GM23248 (cell line): ENCODE measurements around the gene IRF1. TPM values are rescaled to one million over a fixed set of nuclear protein-coding genes. Genes with fewer than 3 reads are reported as not detected.
A peak's percentile ranks its signal among the peaks of the same experiment; 100 is the strongest.

Experiments used
- DNase-seq: peaks from one replicate; pipeline ENCODE4 v3.0.0-alpha.2; 2015
- H2AFZ ChIP-seq: fragments of 200-600 bp; sonication (generic); 2 replicates; pipeline ENCODE4 v1.6.1; 2016; ENCODE audit warnings: antibody characterized with exemption
- H3F3A ChIP-seq: fragments of 200-600 bp; sonication (generic); 2 replicates; pipeline ENCODE4 v1.6.1; 2016; ENCODE audit warnings: mild to moderate bottlenecking, antibody characterized with exemption, mixed run types; ENCODE audit not compliant: insufficient read depth
- H3K27ac ChIP-seq: fragments of 200-600 bp; sonication (generic); 2 replicates; pipeline ENCODE4 v1.5.1; 2016; ENCODE audit warnings: mild to moderate bottlenecking
- H3K27me3 ChIP-seq: fragments of 200-600 bp; sonication (generic); replicated peaks from 2 replicates; pipeline ENCODE4 v1.6.1; 2016; ENCODE audit warnings: mild to moderate bottlenecking; ENCODE audit not compliant: insufficient read depth
- H3K36me3 ChIP-seq: fragments of 200-600 bp; sonication (generic); 2 replicates; pipeline ENCODE4 v1.6.1; 2016; ENCODE audit warnings: low read depth, mild to moderate bottlenecking
- H3K4me1 ChIP-seq: fragments of 200-600 bp; sonication (generic); 2 replicates; pipeline ENCODE4 v1.6.1; 2016; ENCODE audit warnings: mild to moderate bottlenecking; ENCODE audit not compliant: insufficient read depth
- H3K4me2 ChIP-seq: fragments of 200-600 bp; sonication (generic); one replicate; pipeline ENCODE4 v1.6.1; 2016; ENCODE audit warnings: mild to moderate bottlenecking; ENCODE audit not compliant: unreplicated experiment
- H3K4me3 ChIP-seq: fragments of 200-600 bp; sonication (generic); 2 replicates; pipeline ENCODE4 v1.5.1; 2016; ENCODE audit warnings: mild to moderate bottlenecking
- H3K79me2 ChIP-seq: fragments of 200-600 bp; sonication (generic); 2 replicates; pipeline ENCODE4 v1.6.1; 2016; ENCODE audit warnings: mild to moderate bottlenecking; ENCODE audit not compliant: insufficient read depth
- H3K9ac ChIP-seq: fragments of 200-600 bp; sonication (generic); 2 replicates; pipeline ENCODE4 v1.6.1; 2016; ENCODE audit warnings: mild to moderate bottlenecking
- H3K9me2 ChIP-seq: fragments of 200-600 bp; sonication (generic); 2 replicates; pipeline ENCODE4 v1.6.1; 2016; ENCODE audit warnings: mixed run types, mild to moderate bottlenecking, moderate library complexity; ENCODE audit not compliant: insufficient read depth
- H3K9me3 ChIP-seq: fragments of 200-600 bp; sonication (generic); one replicate; pipeline ENCODE4 v1.6.1; 2017; ENCODE audit warnings: low read depth
- H4K20me1 ChIP-seq: fragments of 200-600 bp; sonication (generic); 2 replicates; pipeline ENCODE4 v1.6.0; 2016; ENCODE audit not compliant: insufficient read depth
- EZH2 ChIP-seq: fragments of 200-600 bp; sonication (generic); IDR thresholded peaks from 2 replicates; pipeline ENCODE4 v1.6.1; 2018; ENCODE audit warnings: antibody characterized with exemption, mild to moderate bottlenecking; ENCODE audit not compliant: insufficient read depth, poor library complexity, severe bottlenecking
- EZH2phosphoT487 ChIP-seq: fragments of 200-600 bp; sonication (generic); IDR thresholded peaks from 2 replicates; pipeline ENCODE4 v1.6.1; 2018; ENCODE audit warnings: antibody characterized with exemption, moderate library complexity, mild to moderate bottlenecking, low read depth; ENCODE audit not compliant: insufficient read depth
- WGBS, 2 experiments: methylation state at CpG; one replicate each; pipeline ENCODE4 v1.1.6; 2015 to 2017; ENCODE audit warnings: low lambda C conversion rate in 2 of 2, low coverage in 1 of 2; ENCODE audit errors: missing lambda C conversion rate in 2 of 2; 5-methylcytosine and 5-hydroxymethylcytosine counted together
- in situ Hi-C: fragments of 300-500 bp; cut with MboI; formaldehyde crosslinking; loops from 2 replicates; pipeline ENCODE4 v1.15.0; 2020
- polyA plus RNA-seq: library from polyadenylated mRNA; unstranded; fragments of >200 nt; fragmentation: Nextera tagmentation; extraction: Ambion mirVana; gene quantifications from 2 replicates; pipeline ENCODE4 v1.2.1, GENCODE V29; 2016
- total RNA-seq: library from RNA; depleted of rRNA; stranded (reverse); fragments of >200 nt; shearing (Covaris generic); gene quantifications from 2 replicates; pipeline ENCODE4 v1.2.3, GENCODE V29; 2014

The IRF1 gene
- total and polyA plus RNA-seq, 2 experiments from 2014 or later, result 6.2 to 22.2 TPM

GRCh38 chr5:132462333-132462732, 28.2 kb downstream of the IRF1 start:
- WGBS, 2 experiments, result 88 to 89% methylated on average over 6 of the region's 6 CpGs
- no peaks in the 10 kb centered on the region for H3K36me3 ChIP-seq
- no peaks in the 10 kb centered on the region for H3K27me3 ChIP-seq
- H3K79me2 ChIP-seq, result no peaks in the 10 kb centered on the region
- H4K20me1 ChIP-seq, result no peaks in the 10 kb centered on the region
- H3K9ac ChIP-seq, result no peak overlapping the region
- H3K4me3 ChIP-seq, result no peak overlapping the region
- H3K27ac ChIP-seq, result no peak overlapping the region
- TF ChIP-seq EZH2phosphoT487, result no peak
- TF ChIP-seq EZH2, result no peak
- no peak overlapping the region for H3K4me2 ChIP-seq
- peaks cover 37% of the 10 kb centered on the region for H3K4me1 ChIP-seq
- in situ Hi-C loops, result no loop called here
- H3K9me2 ChIP-seq, result no peaks in the 10 kb centered on the region
- no peak overlapping the region for H2AFZ ChIP-seq
- H3K9me3 ChIP-seq, result no peaks in the 10 kb centered on the region
- peaks cover 24% of the 10 kb centered on the region for H3F3A ChIP-seq
- DNase-seq, result no peak

GRCh38 chr5:132461569-132462070, 29.0 kb downstream of the IRF1 start:
- H2AFZ ChIP-seq, result no peak overlapping the region
- WGBS, 2 experiments, result 92 to 96% methylated on average over 2 of the region's 2 CpGs
- no peaks in the 10 kb centered on the region for H3K36me3 ChIP-seq
- H3K27me3 ChIP-seq, result no peaks in the 10 kb centered on the region
- H3K4me2 ChIP-seq, result no peak overlapping the region
- TF ChIP-seq EZH2 (no peak), EZH2phosphoT487 (no peak)
- H3K79me2 ChIP-seq, result no peaks in the 10 kb centered on the region
- peaks cover 44% of the 10 kb centered on the region for H3K4me1 ChIP-seq
- no peak overlapping the region for H3K4me3 ChIP-seq
- H3K9ac ChIP-seq, result no peak overlapping the region
- no peaks in the 10 kb centered on the region for H3K9me2 ChIP-seq
- H3F3A ChIP-seq, result peaks cover 30% of the 10 kb centered on the region
- H3K9me3 ChIP-seq, result no peaks in the 10 kb centered on the region
- no peaks in the 10 kb centered on the region for H4K20me1 ChIP-seq
- in situ Hi-C loops, result no loop called here
- no peak overlapping the region for H3K27ac ChIP-seq
- DNase-seq, result no peak

- H3K79me2 ChIP-seq, result no peaks in the 10 kb centered on the region
- H3K4me1 ChIP-seq, result peaks cover 50% of the 10 kb centered on the region
- 72 to 76% methylated on average over 5 of the region's 5 CpGs for WGBS, 2 experiments
- no peak for DNase-seq
- no peaks in the 10 kb centered on the region for H3K27me3 ChIP-seq
- no peak overlapping the region for H3K9ac ChIP-seq
- no peaks in the 10 kb centered on the region for H3K9me2 ChIP-seq
- no peaks in the 10 kb centered on the region for H3K9me3 ChIP-seq
- no peak overlapping the region for H2AFZ ChIP-seq
- no peak overlapping the region for H3K4me2 ChIP-seq
- H3F3A ChIP-seq, result peaks cover 35% of the 10 kb centered on the region
- in situ Hi-C loops, result no loop called here
- H3K36me3 ChIP-seq, result no peaks in the 10 kb centered on the region
- no peaks in the 10 kb centered on the region for H4K20me1 ChIP-seq
- no peak overlapping the region for H3K27ac ChIP-seq
- no peak overlapping the region for H3K4me3 ChIP-seq
- TF ChIP-seq EZH2phosphoT487, result no peak
- TF ChIP-seq EZH2, result no peak
Observed at GRCh38 chr5:132460846-132461568, 29.6 kb downstream of the IRF1 start.

GRCh38 chr5:132459983-132460838, 30.4 kb downstream of the IRF1 start:
- Histone ChIP-seq H3K27me3 (no peaks in the 10 kb centered on the region), H2AFZ (no peak overlapping the region), H3F3A (peaks cover 39% of the 10 kb centered on the region), H3K36me3 (no peaks in the 10 kb centered on the region), H3K9me3 (no peaks in the 10 kb centered on the region), H3K4me2 (no peak overlapping the region), H3K9me2 (no peaks in the 10 kb centered on the region), H3K79me2 (no peaks in the 10 kb centered on the region), H3K4me1 (peaks cover 55% of the 10 kb centered on the region), H4K20me1 (no peaks in the 10 kb centered on the region), H3K9ac (no peak overlapping the region), H3K27ac (peak overlapping the region; percentile 99), H3K4me3 (no peak overlapping the region)
- in situ Hi-C loops, result no loop called here
- WGBS, 2 experiments, result 86 to 92% methylated on average over 8 of the region's 8 CpGs
- TF ChIP-seq EZH2phosphoT487, result no peak
- no peak for TF ChIP-seq EZH2
- DNase-seq, result no peak
